ENCODE data around the gene CITED4.

GRCh38 chr1:40901886-40902852, 40.0 kb upstream of the CITED4 start:
- no peak for TF ChIP-seq CTCF (IDR thresholded peaks at IDR 0.05; ENCODE audit: borderline replicate concordance, extremely low read depth, low read length, poor library complexity, severe bottlenecking)
- no peak for TF ChIP-seq EZH2 (IDR thresholded peaks at IDR 0.05; ENCODE audit: borderline replicate concordance, low read depth, low read length, severe bottlenecking)

All from DND-41 (cell line).